HepG2 (cell line): Measurements from ENCODE around the gene CLDN20. TPM values are rescaled to one million over a fixed set of nuclear protein-coding genes. Genes with fewer than 3 reads are reported as not detected.

Source experiments
- ARID5B ChIP-seq: IDR thresholded peaks from 2 replicates; pipeline ENCODE4 v1.4.0; 2020; ENCODE audit warnings: mild to moderate bottlenecking, missing genetic modification reagents
- HNF4G ChIP-seq, 2 experiments: sonication (generic) in 1 of 2; formaldehyde crosslinking in 1 of 2; IDR thresholded peaks; 2 replicates each; pipeline versions ENCODE4 v1.4.0 to v1.6.1; 2011 to 2020; ENCODE audit warnings: borderline replicate concordance in 2 of 2, low read depth in 2 of 2, mild to moderate bottlenecking in 2 of 2, low read length in 1 of 2, missing genetic modification reagents in 1 of 2, moderate library complexity in 1 of 2
- HOMEZ ChIP-seq: IDR thresholded peaks from 2 replicates; pipeline ENCODE4 v1.6.1; 2016; ENCODE audit warnings: low read depth
- NCOA1 ChIP-seq: sonication (generic); formaldehyde crosslinking; IDR thresholded peaks from 2 replicates; pipeline ENCODE4 v1.9.0; 2021; ENCODE audit warnings: missing genetic modification reagents
- SALL2 ChIP-seq: sonication (generic); formaldehyde crosslinking; IDR thresholded peaks from 2 replicates; pipeline ENCODE4 v1.8.1; 2023; ENCODE audit warnings: mild to moderate bottlenecking, missing genetic modification reagents, inconsistent platforms
- SP5 ChIP-seq: IDR thresholded peaks from 2 replicates; pipeline ENCODE4 v1.6.1; 2016; ENCODE audit warnings: low read depth, borderline replicate concordance
- TSC22D2 ChIP-seq: sonication (generic); formaldehyde crosslinking; IDR thresholded peaks from 2 replicates; pipeline ENCODE4 v1.5.1; 2020; ENCODE audit warnings: missing genetic modification reagents, mild to moderate bottlenecking, borderline replicate concordance
- ZBTB44 ChIP-seq: sonication (generic); formaldehyde crosslinking; IDR thresholded peaks from 2 replicates; pipeline ENCODE4 v1.4.0; 2020; ENCODE audit warnings: missing genetic modification reagents
- ZNF550 ChIP-seq: sonication (generic); formaldehyde crosslinking; IDR thresholded peaks from 2 replicates; pipeline ENCODE4 v1.4.0; 2020; ENCODE audit warnings: mild to moderate bottlenecking, missing genetic modification reagents, borderline replicate concordance
- polyA plus RNA-seq, 8 experiments: library from polyadenylated mRNA; depleted of rRNA in 3 of 8; stranded (reverse) in 7 of 8; unstranded in 1 of 8; fragments of >200 nt; fragmentation: Illumina TruSeq in 4 of 8; extraction: Trizol in 4 of 8; gene quantifications; 2 replicates each; pipeline versions ENCODE4 v1.2.1 to v1.2.3, GENCODE V29; 2011 to 2016; ENCODE audit warnings: low read depth in 4 of 8, missing spikeins in 1 of 8, mixed read lengths in 1 of 8; ENCODE audit not compliant: insufficient read depth in 1 of 8
- total RNA-seq, 5 experiments: library from RNA; depleted of rRNA; stranded (reverse); fragments of >200 nt; fragmentation: Illumina TruSeq; extraction: Trizol; gene quantifications; 2 replicates each; pipeline ENCODE4 v1.2.3, GENCODE V29; 2016; ENCODE audit warnings: low read depth in 1 of 5
- TF ChIP-seq, protein P1 (sequence below), 2 experiments: IDR thresholded peaks; 2 replicates each; pipeline ENCODE4 v1.6.1; 2011 to 2012; ENCODE audit warnings: low read length in 2 of 2, borderline replicate concordance in 1 of 2, low read depth in 1 of 2, mild to moderate bottlenecking in 1 of 2, moderate library complexity in 1 of 2
- TF ChIP-seq, protein P2 (sequence below): sonication (generic); formaldehyde crosslinking; IDR thresholded peaks from 2 replicates; pipeline ENCODE4 v1.5.0; 2020; ENCODE audit warnings: mild to moderate bottlenecking, missing genetic modification reagents, borderline replicate concordance

Gene CLDN20
- total and polyA plus RNA-seq, 2 of the 13 experiments (the other 11 are each of a cell fraction or from before 2014, with no cell fraction given) = not detected

DNA sequence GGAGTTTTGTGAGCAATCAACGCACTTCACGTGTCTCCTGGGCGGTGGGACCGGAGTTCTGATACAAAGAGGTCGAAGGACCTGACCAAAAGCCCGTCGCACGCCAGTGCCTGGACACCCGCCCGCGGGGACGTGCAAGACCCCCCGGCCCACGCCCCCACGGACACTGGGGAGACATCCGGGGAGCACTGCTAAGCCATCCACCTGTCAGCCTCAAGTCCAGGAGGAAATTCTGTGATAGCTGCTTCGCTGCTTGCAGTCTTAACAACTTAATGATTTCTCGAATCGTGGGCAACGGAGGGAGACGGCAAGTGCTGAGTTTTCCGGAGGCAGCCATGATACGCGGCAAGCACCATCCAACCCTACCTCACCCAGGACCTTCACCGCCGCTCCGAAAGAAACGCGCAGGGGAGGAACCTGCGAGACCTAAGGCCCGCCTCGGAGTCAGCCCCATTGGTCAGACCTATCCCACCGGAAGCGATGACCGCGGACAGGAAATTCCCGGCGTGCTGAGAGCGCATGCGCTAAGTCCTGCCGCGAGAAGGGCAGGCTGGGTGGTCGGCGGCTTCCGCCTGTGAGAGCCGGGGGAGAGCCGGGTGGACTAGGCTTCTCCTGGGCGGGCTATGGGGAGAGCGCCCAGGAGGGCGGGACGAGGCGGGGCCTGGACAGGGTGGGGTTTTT, 50.4 kb downstream of the CLDN20 start, which contains the start of gene TFB1M (continued):
- TF ChIP-seq TSC22D2 (CRISPR knock-in tag) = peak; percentile 59; the same call in 1 of the 2 replicates
- peak; percentile 19 for TF ChIP-seq SP5 (CRISPR knock-in tag)
- no peak for TF ChIP-seq NCOA1 (CRISPR knock-in tag)
- TF ChIP-seq ARID5B (CRISPR knock-in tag) = no peak
- TF ChIP-seq SALL2 (CRISPR knock-in tag) = peak; percentile 86; the same call in 1 of the 2 replicates
- TF ChIP-seq ZNF550 = no peak
- TF ChIP-seq HOMEZ (CRISPR knock-in tag) = 0 out of 2 replicates have a peak, but pooled peaks have one; percentile 80
- TF ChIP-seq, protein P1, sequence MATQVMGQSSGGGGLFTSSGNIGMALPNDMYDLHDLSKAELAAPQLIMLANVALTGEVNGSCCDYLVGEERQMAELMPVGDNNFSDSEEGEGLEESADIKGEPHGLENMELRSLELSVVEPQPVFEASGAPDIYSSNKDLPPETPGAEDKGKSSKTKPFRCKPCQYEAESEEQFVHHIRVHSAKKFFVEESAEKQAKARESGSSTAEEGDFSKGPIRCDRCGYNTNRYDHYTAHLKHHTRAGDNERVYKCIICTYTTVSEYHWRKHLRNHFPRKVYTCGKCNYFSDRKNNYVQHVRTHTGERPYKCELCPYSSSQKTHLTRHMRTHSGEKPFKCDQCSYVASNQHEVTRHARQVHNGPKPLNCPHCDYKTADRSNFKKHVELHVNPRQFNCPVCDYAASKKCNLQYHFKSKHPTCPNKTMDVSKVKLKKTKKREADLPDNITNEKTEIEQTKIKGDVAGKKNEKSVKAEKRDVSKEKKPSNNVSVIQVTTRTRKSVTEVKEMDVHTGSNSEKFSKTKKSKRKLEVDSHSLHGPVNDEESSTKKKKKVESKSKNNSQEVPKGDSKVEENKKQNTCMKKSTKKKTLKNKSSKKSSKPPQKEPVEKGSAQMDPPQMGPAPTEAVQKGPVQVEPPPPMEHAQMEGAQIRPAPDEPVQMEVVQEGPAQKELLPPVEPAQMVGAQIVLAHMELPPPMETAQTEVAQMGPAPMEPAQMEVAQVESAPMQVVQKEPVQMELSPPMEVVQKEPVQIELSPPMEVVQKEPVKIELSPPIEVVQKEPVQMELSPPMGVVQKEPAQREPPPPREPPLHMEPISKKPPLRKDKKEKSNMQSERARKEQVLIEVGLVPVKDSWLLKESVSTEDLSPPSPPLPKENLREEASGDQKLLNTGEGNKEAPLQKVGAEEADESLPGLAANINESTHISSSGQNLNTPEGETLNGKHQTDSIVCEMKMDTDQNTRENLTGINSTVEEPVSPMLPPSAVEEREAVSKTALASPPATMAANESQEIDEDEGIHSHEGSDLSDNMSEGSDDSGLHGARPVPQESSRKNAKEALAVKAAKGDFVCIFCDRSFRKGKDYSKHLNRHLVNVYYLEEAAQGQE (IDR thresholded peaks at IDR 0.05; ENCODE audit: borderline replicate concordance in 1 of 2, low read depth in 1 of 2, low read length in 2 of 2) = 0 out of 4 replicates have a peak, but pooled peaks of 1 of the 2 experiments have one; percentile 18
- TF ChIP-seq, protein P2, sequence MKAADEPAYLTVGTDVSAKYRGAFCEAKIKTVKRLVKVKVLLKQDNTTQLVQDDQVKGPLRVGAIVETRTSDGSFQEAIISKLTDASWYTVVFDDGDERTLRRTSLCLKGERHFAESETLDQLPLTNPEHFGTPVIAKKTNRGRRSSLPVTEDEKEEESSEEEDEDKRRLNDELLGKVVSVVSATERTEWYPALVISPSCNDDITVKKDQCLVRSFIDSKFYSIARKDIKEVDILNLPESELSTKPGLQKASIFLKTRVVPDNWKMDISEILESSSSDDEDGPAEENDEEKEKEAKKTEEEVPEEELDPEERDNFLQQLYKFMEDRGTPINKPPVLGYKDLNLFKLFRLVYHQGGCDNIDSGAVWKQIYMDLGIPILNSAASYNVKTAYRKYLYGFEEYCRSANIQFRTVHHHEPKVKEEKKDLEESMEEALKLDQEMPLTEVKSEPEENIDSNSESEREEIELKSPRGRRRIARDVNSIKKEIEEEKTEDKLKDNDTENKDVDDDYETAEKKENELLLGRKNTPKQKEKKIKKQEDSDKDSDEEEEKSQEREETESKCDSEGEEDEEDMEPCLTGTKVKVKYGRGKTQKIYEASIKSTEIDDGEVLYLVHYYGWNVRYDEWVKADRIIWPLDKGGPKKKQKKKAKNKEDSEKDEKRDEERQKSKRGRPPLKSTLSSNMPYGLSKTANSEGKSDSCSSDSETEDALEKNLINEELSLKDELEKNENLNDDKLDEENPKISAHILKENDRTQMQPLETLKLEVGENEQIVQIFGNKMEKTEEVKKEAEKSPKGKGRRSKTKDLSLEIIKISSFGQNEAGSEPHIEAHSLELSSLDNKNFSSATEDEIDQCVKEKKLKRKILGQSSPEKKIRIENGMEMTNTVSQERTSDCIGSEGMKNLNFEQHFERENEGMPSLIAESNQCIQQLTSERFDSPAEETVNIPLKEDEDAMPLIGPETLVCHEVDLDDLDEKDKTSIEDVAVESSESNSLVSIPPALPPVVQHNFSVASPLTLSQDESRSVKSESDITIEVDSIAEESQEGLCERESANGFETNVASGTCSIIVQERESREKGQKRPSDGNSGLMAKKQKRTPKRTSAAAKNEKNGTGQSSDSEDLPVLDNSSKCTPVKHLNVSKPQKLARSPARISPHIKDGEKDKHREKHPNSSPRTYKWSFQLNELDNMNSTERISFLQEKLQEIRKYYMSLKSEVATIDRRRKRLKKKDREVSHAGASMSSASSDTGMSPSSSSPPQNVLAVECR = peak; percentile 74; the same call in 1 of the 2 replicates
- TF ChIP-seq ZBTB44 (CRISPR knock-in tag) = no peak
- TF ChIP-seq HNF4G (IDR thresholded peaks at IDR 0.05; ENCODE audit: borderline replicate concordance, low read depth, low read length) = no peak
- TF ChIP-seq HNF4G (CRISPR knock-in tag; IDR thresholded peaks at IDR 0.05; ENCODE audit: borderline replicate concordance, low read depth) = no peak
